NCI-H2171 (cell line): Measurements from ENCODE around the gene BTBD16.

Experiments
- DNase-seq: peaks from one replicate; lab custom pipeline; 2025; lab: John Stamatoyannopoulos, UW

The BTBD16 gene

GRCh38 chr10:122373721-122374120 lies 102.6 kb downstream of the BTBD16 start:
- no peak for DNase-seq

GRCh38 chr10:122374237-122374858 lies 103.3 kb downstream of the BTBD16 start, which contains the start of gene PLEKHA1:
TSS of gene PLEKHA1 (plus strand) at chr10:122374708. CDS start at chr10:122393201, 18,493 bp downstream.
- peak; percentile 79 for DNase-seq

DNA sequence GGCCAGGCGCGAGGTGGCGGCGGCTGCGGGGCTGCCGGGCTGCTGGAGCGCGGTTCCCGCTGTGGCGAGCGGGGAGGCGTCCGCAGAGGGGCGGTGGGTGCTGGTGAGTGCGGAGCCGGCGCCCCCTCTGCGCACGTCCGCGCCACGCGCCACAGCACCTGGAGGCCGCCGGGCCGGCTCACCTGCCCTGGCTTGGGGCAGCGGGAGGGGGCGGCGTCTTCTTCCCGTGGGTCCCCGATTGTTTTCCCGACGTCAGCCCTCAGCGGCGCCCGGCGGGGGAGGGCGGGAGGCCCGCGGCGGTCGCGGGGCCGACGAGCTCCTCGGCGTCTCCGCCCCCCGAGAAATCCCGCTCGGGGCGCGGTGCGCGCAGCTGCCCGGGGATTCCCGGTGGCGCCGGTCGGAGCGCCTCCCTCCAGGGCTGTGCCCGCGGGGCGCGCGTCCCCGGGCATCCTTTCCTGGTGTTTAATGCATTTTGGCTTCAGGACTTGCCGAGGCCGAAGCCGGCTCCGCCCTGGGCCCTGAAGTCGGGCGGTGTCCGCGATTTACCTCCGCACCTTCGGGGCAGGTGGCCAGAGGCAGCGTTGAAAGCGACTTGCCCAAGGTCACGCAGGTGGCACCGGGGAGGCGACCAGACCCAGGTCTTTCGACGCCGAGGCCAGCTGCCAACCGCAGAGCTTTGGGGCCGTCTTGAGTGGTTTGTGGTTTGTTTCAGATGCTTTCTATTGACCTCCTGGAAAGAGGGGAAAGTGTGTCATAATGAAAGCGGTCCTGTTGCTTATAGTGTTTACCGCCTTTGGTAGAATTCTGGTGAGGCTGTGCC lies 104.0 kb downstream of the BTBD16 start:
- peak; percentile 38 for DNase-seq

DNA sequence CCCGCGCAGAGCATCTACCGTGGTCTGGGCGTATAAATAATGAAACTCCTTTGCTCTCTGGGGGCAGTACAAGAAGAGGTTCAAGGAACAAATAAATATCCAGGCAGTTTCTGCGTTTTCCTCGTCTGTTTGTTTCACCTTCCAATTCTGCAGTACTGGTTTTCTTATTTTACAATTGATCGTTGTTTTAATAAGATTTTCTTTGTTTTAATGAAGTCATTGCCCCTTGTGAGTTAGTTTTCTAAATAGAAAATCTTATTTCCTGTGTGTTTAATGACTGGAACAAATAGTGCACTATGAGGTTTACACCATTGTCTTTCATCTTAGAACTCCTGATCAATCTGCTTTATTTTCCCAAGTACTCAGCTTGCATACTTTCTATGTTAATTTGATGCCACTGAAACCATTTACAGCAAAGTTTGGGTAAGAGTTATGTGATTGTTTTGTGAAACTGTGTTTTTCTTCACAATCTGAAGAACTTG lies 104.6 kb downstream of the BTBD16 start:
- no peak for DNase-seq

- DNase-seq: no peak
Measured at GRCh38 chr10:122376364-122376961, 105.4 kb downstream of the BTBD16 start.

GRCh38 chr10:122379041-122379440 lies 107.9 kb downstream of the BTBD16 start:
- no peak for DNase-seq

GRCh38 chr10:122379537-122379936 lies 108.4 kb downstream of the BTBD16 start:
- no peak for DNase-seq

DNA sequence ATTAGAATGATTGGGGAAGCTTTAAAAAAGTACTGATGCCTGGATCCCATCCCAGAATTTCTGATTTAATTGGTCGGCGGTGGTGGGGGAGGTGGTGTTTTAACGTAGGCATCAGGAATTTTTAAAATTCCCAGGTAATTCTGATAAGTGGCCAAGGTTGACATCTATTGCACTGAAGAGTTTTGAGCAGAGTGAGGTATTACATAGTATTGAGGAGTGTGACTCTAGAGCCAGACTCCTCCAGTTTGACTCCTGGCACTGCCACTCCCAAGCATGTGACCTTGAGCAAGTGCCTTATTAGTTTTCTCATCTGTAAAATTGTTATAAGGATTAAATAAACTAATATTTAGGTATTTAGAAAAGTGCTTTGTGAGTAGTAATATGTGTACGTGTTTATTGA lies 109.6 kb downstream of the BTBD16 start:
- no peak for DNase-seq

DNA sequence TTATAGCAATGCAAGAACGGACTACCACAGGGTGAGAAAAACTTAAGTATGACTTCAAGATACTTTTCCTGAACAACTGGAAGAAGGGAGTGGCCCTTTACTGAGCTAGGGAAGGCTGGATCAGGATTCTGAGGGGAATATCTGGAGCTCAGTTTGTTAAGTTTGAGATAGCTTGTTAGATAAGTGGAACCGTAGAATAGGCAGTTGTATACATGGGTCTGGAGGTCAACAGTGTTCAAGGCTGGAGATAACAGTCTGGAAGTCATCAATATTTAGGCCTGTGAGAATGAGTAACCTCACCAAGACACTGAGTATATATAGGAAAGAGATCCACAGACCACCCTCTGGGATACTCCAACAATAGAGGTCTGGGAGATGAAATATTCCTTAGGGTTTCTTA lies 110.6 kb downstream of the BTBD16 start:
- no peak for DNase-seq

- no peak for DNase-seq
Measured at GRCh38 chr10:122386514-122386913, 115.4 kb downstream of the BTBD16 start.

DNA sequence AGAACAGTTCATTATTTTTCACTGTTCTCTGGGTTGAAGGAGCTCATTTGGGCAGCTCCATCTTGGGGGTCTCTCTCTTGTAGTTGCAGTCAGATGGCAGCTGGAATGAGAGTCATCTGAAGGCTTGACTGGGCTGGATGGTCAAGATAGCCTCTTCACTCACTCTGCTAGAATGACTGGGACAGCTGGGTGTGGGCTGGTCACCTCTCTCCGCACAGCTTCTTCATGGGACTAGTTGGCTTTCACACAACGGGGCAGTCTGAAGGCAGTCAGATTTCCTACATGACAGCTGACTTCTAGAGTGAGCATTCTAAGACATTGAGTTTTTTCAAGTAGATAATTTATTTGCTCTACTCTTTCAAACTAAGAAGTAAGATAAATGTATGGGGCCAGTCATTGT lies 116.5 kb downstream of the BTBD16 start:
- no peak for DNase-seq
